HG03196 (cell line): ENCODE results near the gene FTL.

ENCODE experiments used
- ATAC-seq: cut with Tn5 transposase; IDR thresholded peaks from one replicate; pipeline ENCODE4 v1.9.1; 2021; ENCODE audit not compliant: unreplicated experiment

The FTL gene

DNA sequence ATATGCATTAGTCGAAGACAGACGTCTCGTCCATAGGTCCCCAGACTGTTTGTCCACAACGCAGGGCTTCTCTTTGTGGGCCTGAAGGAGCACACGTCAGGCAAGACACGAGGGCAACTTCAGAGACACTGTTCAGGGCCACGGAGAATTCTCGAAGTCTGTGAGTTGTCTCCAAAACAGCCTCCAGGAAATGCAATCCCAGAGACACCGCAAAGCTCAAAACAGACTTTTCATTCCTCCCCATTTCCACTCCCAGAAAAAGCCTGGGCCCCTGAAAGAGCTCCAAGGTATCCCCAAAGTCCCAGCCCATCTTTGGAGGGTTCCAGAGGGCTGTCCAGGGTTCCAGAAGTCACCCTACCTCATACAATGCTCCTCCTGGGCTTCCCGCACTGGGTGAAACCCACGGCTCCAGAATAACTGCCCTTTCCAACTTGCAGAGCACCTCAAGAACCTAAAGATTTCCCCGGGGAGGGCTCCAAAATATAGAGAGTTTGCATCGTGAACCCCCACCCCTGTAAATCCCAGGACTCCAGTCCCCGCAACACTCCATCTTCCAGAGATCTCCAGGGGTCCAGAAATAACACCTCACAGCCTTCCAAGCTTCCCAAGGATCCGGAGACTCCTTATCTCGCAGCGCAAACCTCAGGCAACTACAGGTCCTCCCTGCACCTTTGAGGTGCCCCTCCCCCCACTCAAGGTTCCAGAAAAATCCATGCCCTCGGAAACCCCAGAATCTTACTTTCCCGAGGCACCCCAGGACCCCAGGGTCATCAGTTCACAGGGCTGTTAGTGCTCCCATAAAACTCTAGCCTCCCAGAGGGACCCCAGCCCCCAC, 687 bp upstream of the FTL start:
- no peak for ATAC-seq

DNA sequence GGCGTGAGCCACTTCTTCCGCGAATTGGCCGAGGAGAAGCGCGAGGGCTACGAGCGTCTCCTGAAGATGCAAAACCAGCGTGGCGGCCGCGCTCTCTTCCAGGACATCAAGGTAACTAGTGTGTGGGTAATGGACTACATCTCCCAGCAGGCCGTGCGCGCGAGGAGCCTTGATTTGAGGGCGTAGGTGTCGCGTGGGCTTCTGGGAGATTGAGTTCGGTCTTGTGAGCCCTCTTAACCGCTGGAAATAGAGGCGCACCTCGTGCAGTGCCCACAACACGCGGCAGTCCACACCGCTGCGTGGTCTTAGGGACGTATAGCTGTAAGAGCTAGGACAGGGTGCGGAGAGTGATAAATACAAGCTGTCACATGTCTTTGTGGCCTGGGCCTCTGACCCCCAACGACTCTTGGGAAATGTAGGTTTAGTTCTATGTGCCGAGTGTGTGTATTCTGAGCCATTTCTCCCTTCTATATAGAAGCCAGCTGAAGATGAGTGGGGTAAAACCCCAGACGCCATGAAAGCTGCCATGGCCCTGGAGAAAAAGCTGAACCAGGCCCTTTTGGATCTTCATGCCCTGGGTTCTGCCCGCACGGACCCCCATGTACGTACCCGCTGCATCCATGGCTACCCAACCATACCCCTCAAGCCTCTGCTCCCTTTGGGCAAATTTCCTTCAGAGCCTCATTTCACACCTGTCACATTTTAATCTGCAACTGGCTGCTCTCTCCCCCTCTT, 864 bp downstream of the FTL start:
- no peak for ATAC-seq

DNA sequence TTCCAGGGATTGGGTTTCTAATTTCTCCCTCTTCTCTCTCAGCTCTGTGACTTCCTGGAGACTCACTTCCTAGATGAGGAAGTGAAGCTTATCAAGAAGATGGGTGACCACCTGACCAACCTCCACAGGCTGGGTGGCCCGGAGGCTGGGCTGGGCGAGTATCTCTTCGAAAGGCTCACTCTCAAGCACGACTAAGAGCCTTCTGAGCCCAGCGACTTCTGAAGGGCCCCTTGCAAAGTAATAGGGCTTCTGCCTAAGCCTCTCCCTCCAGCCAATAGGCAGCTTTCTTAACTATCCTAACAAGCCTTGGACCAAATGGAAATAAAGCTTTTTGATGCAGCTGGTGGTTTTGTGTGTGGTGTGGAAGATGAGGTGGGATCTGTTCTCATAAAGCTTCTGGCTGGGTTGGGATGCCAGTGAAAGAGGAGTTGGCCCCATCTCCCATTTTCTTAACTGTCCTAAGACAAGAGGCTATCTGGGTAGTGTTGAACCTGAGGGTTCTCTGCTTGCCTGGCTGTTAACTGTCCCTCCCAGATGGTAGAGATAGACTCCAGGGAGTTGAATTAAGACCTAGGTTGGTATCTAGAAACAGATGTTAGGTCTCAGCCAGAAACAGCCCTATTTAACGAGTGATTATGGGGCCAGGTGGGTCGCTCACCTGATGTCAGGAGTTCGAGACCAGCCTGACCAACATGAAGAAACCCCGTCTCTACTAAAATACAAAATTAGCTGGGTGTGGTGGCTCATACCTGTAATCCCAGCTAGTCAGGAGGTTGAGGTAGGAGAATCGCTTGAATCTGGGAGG, 1.6 kb downstream of the FTL start:
- ATAC-seq: no peak

DNA sequence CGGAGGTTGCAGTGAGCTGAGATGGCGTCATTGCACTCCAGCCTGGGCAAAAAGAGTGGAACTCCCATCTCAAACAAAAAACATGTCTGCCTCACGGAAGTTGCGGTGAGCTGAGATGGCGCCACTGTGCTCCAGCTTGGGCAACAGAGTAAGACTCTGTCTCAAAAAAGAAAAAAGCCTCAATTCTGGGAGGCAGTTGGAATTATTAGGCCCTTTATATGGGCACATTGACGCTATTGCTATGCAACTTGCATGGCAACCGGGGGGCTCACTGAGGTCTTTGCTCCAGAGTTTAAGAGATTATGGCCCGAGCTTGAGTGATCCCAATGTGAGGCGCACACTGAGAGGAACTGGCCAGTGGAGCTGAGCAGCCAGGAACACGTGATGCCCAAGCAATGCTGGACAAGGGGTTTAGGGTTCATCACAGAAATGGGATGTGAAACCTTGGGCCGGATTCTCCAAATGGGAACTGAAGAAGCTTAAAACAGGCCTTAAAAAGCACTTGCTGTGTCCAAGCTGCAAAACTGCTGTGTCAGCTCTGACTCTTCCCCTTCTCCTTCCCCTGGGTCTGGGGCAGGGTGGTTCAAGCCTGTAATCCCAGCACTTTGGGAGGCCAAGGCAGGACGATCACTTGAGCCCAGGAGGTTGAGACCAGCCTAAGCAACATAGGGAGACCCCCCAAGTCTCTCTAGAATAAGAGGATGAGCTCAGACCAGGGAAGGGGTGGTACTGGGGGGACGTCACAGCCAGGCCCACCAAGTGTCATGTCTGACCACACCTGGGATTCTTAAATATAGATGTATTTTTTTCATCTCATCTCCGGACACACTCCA, 2.5 kb downstream of the FTL start:
- ATAC-seq: no peak

DNA sequence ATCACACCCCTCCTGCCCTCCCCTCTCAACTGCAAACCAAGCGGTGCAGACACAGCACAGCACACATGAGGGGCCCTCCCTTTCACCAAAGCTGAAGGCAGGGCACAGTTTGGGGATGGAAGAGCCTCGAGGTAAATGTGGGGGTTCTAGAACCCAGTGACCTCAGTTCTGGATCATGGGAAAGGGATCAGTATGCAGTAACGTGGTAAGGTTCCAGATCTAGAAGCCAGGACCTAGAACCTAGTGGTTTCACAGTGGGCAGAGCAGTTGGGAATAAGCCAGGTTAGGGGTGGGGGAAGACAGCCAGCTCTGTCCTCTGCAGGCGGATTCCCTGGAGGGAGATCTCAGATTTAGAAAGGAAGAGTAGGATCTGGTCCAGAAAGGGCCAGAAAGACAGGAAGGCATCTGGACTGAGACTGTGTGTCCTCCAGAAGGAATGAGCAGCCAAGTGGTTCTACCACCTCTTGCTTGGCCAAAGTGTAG, 3.1 kb downstream of the FTL start:
- no peak for ATAC-seq

DNA sequence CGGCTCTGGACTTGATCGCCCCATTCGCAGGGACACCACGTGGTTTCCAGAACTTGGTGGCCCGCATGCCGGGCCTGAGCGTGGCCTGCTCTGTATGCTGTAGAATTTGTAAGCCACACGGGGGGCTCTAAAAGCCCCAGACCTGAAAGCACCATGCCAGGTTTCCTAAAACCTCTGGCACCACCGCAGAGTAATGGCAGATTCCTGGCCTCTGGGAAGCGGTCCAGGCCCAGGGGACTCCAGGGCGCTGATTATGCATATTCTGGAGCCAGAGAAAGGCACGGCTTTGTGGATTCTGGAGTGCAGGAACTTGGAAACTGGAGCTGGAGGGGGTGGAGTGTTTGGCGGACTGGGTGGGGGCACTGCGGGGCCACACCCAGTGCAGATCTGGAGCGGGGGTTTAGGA, 3.7 kb downstream of the FTL start:
- no peak for ATAC-seq

DNA sequence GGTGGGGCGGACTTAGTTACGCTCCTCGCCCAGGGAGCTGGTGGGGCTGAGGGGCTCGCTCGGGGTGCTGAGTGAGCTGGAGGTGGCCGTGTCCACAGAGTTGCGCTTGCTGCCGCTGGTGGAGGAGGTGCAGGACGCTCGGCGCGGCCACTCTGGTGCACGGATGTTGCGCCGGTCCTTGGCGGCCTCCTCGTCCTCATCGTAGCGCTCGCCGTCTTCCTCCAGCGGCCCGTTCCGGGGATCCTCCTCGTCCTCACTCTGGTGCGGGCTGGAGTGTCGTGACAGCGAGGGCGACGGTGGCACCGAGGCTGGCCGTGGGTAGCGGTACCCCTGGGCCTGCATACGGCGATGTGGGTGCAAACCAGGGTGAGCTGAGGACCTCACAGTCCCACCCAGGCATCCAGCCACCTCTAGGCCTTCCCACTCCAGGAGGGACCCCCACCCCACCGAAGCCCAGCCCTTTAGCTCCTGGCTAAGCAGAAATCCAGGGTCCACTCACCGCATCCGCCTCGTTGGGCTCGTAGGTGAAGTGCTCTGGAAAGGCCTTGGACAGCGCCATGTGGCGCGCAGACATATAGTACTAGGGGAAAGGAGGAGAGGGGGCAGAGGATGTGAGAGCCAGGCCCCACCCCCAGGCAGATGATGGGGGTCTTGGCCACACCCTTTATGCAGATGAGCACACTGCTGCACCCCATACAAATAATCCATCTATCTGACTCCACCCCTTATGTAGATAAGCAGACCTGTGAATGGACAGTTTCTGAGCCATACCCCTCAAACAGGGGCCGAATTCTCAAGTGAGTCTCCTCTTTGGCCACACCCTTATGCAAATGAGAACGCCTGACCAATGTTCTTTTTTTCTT, 4.4 kb downstream of the FTL start:
- ATAC-seq: no peak

DNA sequence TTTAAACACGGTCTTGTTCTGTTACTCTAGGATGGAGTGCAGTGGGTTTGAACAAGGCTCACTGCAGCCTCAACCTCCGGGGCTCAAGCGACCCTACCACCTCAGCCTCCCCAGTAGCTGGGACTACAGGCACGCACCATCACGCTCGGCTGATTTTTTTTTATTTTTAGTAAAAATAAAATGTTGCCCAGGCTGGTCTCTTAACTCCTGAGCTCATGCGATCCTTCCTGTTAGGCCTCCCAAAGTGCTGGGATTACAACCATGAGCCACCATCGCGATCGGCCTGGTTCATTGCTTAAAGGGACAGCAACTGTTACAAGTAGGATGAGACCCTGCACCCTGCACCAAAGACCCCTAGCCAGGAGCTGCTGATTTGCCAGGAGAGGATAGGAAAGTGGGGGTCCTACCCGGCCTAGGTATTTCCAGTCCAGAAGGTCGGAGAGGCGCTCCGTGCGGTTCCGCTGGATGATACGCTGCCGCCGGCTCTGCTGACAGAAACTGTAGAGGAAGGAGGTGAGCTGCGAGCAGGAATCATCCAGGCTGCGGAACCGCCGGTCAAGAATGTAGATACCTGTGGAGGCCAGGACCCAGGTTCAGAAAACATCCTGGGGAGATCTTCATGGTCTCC, 5.1 kb downstream of the FTL start:
- ATAC-seq: no peak

DNA sequence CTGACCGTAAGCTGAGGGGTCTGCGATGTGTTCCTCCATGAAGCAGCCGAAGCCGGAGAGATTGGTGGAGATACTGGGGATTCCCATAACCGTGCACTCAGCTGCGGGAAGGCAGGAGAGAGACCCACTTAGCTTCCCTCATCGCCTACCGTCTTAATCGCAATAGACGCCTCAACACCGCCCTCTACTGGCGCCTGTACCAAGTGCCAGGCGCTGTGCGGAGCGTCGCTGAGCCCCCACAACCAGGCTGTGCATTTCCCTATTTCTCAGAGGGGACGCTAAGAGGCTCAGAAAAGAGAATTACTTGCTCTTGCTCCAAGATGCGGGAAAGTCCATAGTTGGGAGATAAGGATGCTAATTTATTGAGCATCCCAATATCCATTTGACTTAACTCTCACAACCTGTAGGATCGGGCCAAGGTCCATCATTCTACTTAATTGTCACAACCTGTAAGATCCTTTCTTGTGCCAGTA, 5.8 kb downstream of the FTL start:
- no peak for ATAC-seq

DNA sequence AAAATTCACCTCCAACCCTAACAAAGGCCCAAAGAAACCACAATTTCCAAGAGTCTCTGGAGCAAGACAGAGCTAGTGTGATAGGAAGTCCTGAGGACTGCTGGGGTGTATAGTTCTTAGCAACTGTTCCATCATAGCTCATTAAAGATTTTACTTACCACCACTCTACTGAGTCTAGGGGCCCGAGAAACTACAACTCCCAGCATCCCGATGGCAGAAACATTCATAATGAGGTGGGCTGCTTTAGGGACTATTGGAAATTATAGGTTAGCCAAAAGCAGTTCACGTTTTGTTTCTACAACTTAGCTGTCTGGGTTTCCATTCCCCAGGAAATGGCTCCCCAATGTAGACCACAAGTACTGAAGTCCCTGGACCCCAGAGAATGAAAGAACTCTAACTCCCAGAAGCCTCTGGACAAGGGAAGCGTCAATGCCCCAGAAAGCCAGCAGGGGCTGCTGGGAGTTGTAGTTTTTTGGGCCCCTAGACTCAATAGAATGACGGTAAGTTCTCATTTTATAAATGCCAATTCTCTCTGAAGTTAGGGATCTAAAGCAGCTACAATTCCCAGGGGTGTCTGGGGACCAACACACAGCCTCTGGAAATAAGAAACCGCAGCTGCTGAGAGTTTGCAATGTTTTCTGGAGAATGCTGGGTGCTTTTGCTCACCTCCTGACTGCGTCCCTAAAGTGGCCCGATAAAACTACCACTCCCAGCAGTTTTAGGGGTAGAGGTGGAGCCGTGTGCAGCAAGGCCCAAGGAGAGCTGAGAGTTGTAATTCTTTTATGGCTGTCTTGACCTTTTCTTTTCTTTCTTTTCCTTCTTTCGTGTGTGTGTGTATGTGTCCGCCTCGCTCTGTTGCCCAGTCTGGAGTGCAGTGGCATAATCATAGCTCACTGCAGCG, 11.1 kb downstream of the FTL start:
- no peak for ATAC-seq

DNA sequence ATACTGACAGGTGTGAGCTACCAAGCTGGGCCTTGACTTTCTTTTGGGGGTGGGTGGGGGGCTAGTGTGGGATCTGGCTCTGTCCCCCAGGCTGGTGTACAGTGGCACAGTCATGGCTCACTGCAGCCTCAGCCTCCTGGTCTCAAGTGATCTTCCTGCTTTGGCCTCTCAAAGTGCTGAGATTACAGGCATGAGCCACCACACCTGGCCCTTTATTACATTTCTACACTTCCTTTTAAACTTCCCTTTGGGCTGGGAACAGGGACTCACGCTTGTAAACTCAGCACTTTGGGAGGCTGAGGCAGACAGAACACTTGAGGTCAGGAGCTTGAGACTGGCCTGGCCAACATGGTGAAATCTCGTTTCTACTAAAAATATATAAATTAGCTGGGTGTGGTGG, 12.0 kb downstream of the FTL start:
- no peak for ATAC-seq

DNA sequence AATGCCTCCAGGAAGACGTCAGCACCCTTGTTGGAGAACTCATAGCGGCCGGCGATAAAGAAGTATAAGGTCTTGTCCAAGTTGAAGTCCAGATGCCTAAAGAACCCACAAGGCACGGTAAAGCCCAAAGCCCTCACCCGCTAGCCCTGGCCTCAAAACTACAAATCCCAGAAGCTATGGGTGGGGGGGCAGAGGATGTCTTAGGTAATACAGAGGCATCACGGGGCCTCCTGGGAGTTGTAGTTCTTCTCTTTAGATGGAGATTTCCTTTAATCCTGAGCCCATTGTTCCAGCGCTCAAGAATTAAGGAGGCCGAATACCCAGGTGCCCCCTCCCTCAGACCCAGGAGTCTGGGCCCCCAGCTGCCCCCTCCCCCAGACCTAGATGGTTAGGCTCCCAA, 17.2 kb downstream of the FTL start:
- ATAC-seq: no peak

DNA sequence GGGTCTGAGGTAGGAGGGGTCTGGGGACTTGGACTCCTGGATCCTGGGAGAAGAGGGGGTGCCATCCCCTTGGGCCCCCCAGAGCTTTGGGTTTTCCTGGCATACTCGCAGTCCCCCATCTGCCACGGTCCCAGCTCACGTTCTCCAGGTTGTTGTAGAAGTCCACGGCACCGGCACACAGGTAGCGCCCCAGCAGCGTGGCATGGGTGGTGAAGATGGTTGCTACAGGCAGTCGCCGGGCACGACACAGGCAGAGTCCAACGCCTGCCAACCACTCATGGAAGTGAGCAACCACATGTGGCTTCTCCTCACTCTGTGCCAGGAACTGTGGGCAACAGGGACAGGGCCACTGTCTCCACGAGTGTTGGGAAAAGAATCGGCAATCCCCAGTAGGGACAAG, 20.6 kb downstream of the FTL start:
- ATAC-seq: no peak

DNA sequence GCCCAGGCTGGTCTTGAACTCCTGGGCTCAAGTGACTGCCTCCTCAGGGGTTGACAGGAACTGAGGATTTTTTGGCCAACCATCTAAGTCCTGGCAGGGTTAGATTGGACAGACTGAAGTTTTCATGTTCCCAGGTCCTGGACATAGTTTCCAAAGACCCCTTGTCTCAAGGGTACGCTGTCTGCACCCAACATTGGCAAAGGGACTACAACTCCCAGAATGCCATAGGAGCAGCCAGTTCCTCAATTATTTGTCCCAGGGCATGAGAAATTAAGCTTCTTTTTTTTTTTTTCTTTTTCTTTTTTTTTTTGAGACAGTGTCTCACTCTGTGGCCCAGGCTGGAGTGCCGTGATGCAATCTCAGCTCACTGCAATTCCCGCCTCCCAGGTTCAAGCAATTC, 21.1 kb downstream of the FTL start:
- no peak for ATAC-seq

DNA sequence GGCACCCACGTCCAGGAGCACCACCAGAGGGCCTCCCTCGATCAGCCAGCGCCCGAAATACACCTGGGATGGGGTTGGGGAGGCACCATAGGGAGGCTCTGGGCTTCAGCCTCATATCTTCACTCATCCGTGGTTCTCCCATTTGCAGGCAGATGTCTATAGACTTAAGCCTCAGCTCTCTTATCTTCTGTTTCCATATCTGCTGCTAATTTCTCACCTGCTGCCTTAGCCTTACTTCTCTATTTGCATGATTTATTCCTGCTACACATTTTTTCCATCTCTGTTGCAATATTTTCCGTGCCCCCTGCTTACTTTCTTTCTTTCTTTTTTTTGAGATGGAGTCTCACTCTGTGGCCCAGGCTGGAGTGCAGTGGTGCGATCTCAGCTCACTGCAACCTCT, 22.2 kb downstream of the FTL start:
- no peak for ATAC-seq

DNA sequence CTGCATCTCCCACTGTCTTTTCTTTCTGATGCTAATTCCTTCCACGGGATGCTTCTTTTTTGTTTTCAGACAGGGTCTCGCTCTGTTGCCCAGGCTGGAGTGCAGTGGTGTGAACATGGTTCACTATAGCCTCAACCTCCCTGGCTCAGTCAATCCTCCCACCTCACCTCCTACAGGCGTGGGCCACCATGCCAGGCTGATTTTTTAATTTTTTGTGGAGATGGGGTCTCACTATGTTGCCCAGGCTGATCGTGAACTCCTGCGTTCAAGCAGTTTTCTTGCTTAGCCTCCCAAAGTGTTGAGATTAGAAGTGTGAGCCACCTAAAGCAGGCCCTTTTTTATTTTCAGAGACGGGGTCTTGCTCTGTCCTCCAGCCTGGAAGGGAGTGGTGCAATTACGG, 23.2 kb downstream of the FTL start:
- no peak for ATAC-seq

DNA sequence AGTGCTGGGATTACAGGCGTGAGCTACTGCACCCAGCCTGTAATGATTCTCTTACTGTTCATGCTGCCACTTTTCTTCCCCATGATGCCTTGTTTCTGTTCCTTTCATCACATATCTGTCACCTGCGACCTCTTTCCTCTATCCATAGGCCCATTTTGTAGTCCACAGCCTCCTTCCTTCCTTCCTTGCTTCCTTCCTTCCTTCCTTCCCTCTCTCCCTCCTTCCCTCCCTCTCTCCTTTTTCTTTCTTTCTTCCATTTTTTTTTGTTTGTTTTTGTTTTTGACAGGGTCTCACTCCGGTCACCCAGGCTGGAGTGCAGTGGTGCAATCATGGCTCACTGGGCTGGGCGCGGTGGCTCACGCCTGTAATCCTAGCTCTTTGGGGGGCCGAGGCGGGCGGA, 23.8 kb downstream of the FTL start:
- no peak for ATAC-seq

DNA sequence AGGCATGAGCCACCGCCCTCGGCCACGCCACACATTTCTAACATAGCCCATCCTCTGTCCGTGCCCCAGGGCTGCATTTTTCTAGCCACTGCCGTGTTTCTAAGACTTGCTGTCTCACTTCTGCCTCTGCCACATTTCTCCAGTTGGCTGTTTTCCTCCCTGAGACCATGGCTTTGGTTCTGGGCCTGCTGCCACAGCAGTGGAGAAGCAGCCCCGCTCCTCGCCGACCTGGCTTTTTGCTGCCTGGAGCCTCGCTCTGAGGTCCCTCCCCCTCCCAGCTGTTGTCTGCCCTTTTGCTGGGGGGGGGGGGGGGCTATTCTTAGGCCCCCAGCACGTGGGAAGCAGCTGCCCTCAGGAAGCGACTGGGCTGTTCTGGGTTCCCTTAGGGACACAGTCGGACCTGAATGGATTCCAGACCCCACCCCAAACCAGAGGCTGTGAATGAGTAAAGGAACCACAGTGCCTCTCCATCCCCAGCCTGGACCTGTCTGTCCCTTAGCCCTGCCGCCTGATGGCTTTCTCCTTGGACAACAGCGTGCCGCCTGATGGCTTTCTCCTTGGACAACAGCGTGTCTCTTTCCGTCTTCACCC, 24.7 kb downstream of the FTL start:
- ATAC-seq: no peak
